H1 (cell line): ENCODE results near the gene TRIM65.

Source experiments
- ASH2L ChIP-seq: fragments of 200-600, 300-600 bp; sonication (generic); IDR thresholded peaks from one replicate; pipeline ENCODE4 v1.7.1; 2017; ENCODE audit warnings: low read length
- ATF3 ChIP-seq: IDR thresholded peaks from 2 replicates; pipeline ENCODE4 v1.6.1; 2011; ENCODE audit warnings: low read depth, mild to moderate bottlenecking, low read length; ENCODE audit not compliant: insufficient read depth
- CHD2 ChIP-seq: IDR thresholded peaks from 2 replicates; pipeline ENCODE4 v1.6.1; 2012; ENCODE audit warnings: low read length, improper control_type of control experiment
- CREB1 ChIP-seq: IDR thresholded peaks from 2 replicates; pipeline ENCODE4 v1.6.1; 2012; ENCODE audit warnings: inconsistent platforms
- CTCF ChIP-seq, 3 experiments: IDR thresholded peaks; 1 replicate in 2 of 3; 2 replicates in 1 of 3; pipeline versions ENCODE4 v1.5.1 to v1.6.1; 2011; ENCODE audit warnings: low read length in 3 of 3, mild to moderate bottlenecking in 3 of 3, inconsistent platforms in 2 of 3, low read depth in 1 of 3, moderate library complexity in 1 of 3; ENCODE audit not compliant: insufficient read depth in 1 of 3; ENCODE audit errors: control extremely low read depth in 1 of 3
- EP300 ChIP-seq, 2 experiments: IDR thresholded peaks; 1 replicate in 1 of 2; 2 replicates in 1 of 2; pipeline ENCODE4 v1.6.1; 2011 to 2012; ENCODE audit warnings: low read depth in 2 of 2, low read length in 2 of 2, mild to moderate bottlenecking in 2 of 2, borderline replicate concordance in 1 of 2, inconsistent platforms in 1 of 2, moderate library complexity in 1 of 2
- EZH2 ChIP-seq: fragments of 200-600 bp; sonication (generic); IDR thresholded peaks from 2 replicates; pipeline ENCODE4 v1.7.1; 2012; ENCODE audit warnings: low read depth, mild to moderate bottlenecking, moderate library complexity, low read length, inconsistent platforms; ENCODE audit not compliant: severe bottlenecking
- JUND ChIP-seq: IDR thresholded peaks from 2 replicates; pipeline ENCODE4 v1.6.1; 2011; ENCODE audit warnings: mild to moderate bottlenecking, improper control_type of control experiment, low read length
- MAFK ChIP-seq: IDR thresholded peaks from 2 replicates; pipeline ENCODE4 v1.6.1; 2012; ENCODE audit warnings: low read depth, mild to moderate bottlenecking, improper control_type of control experiment, low read length
- MAX ChIP-seq: IDR thresholded peaks from 2 replicates; pipeline ENCODE4 v1.6.1; 2012; ENCODE audit warnings: inconsistent platforms
- SIN3A ChIP-seq, 2 experiments: IDR thresholded peaks in 1 of 2; conservative IDR thresholded peaks in 1 of 2; 2 replicates each; pipeline ENCODE4 v1.6.1; 2011 to 2012; ENCODE audit warnings: low read length in 2 of 2, improper control_type of control experiment in 1 of 2, low read depth in 1 of 2, mild to moderate bottlenecking in 1 of 2
- TAF1 ChIP-seq: IDR thresholded peaks from 2 replicates; pipeline ENCODE4 v1.6.1; 2011; ENCODE audit warnings: mild to moderate bottlenecking, low read depth, low read length
- TEAD4 ChIP-seq: IDR thresholded peaks from 2 replicates; pipeline ENCODE4 v1.6.1; 2012; ENCODE audit warnings: low read depth, low read length, inconsistent platforms, mixed read lengths
- ZNF274 ChIP-seq: IDR thresholded peaks from 2 replicates; pipeline ENCODE4 v1.7.0; 2012; ENCODE audit warnings: low read length, borderline replicate concordance; ENCODE audit errors: extremely low read depth

GRCh38 chr17:75902406-75902805 lies 5.7 kb upstream of the TRIM65 start:
- TF ChIP-seq MAX: no peak
- TF ChIP-seq EP300 (IDR thresholded peaks at IDR 0.05; ENCODE audit: borderline replicate concordance in 1 of 2, low read depth in 2 of 2, low read length in 2 of 2): no peak
- no peak for TF ChIP-seq CTCF (IDR thresholded peaks at IDR 0.05; ENCODE audit: control extremely low read depth in 1 of 3, insufficient read depth in 1 of 3, low read depth in 1 of 3, low read length in 3 of 3)
- TF ChIP-seq SIN3A (conservative IDR thresholded peaks at IDR 0.05 in 1 of 2, IDR thresholded peaks at IDR 0.05 in 1 of 2; ENCODE audit: low read depth in 1 of 2, low read length in 2 of 2): no peak
- TF ChIP-seq ASH2L: no peak
- TF ChIP-seq CREB1: no peak
- no peak for TF ChIP-seq ZNF274
- TF ChIP-seq ATF3: no peak
- TF ChIP-seq TEAD4: no peak
- TF ChIP-seq EZH2: no peak
- TF ChIP-seq CHD2: no peak
- no peak for TF ChIP-seq JUND
- no peak for TF ChIP-seq TAF1
- no peak for TF ChIP-seq MAFK
